Activated CD8-positive, alpha-beta memory T cell treated with anti-CD3 and anti-CD28 coated beads, Interleukin-2, amount 50 U/mL, for 48 hours (primary cell): ENCODE results near the gene AKAP6.
"Not testable (repeated sequence)": the region's sequence is repeated elsewhere in the genome, so short reads cannot be mapped to it uniquely, and the experiment has no call there.

ENCODE experiments used
- DNase-seq: peaks from one replicate; pipeline ENCODE4 v3.0.0-alpha.2; 2020

The AKAP6 gene

GRCh38 chr14:32450919-32451675 is 122.0 kb downstream of the AKAP6 start:
- DNase-seq: no peak

GRCh38 chr14:32453857-32454810 is 125.0 kb downstream of the AKAP6 start:
- no peak for DNase-seq

- DNase-seq: no peak
Measured at GRCh38 chr14:32457213-32457920, 128.3 kb downstream of the AKAP6 start.

GRCh38 chr14:32458720-32459119 is 129.6 kb downstream of the AKAP6 start:
- DNase-seq: no peak

GRCh38 chr14:32460267-32460666 is 131.2 kb downstream of the AKAP6 start:
- no peak for DNase-seq

GRCh38 chr14:32462553-32462952 is 133.5 kb downstream of the AKAP6 start:
- not testable (repeated sequence) for DNase-seq

GRCh38 chr14:32468955-32469354 is 139.9 kb downstream of the AKAP6 start:
- no peak for DNase-seq

- no peak for DNase-seq
Measured at GRCh38 chr14:32469388-32470160, 140.5 kb downstream of the AKAP6 start.

- no peak for DNase-seq
Measured at GRCh38 chr14:32470161-32470715, 141.1 kb downstream of the AKAP6 start.

- DNase-seq: no peak
Measured at GRCh38 chr14:32471181-32471580, 142.1 kb downstream of the AKAP6 start.

GRCh38 chr14:32472076-32472475 is 143.0 kb downstream of the AKAP6 start:
- DNase-seq: no peak

GRCh38 chr14:32472512-32473463 is 143.7 kb downstream of the AKAP6 start:
- DNase-seq: no peak

GRCh38 chr14:32473464-32473855 is 144.4 kb downstream of the AKAP6 start:
- DNase-seq: no peak

GRCh38 chr14:32474478-32475195 is 145.5 kb downstream of the AKAP6 start:
- DNase-seq: no peak

- no peak for DNase-seq
Measured at GRCh38 chr14:32476532-32476931, 147.4 kb downstream of the AKAP6 start.

- no peak for DNase-seq
Measured at GRCh38 chr14:32477396-32477795, 148.3 kb downstream of the AKAP6 start.

- DNase-seq: no peak
Measured at GRCh38 chr14:32478050-32478449, 149.0 kb downstream of the AKAP6 start.

GRCh38 chr14:32480337-32480736 is 151.2 kb downstream of the AKAP6 start:
- no peak for DNase-seq

- DNase-seq: no peak
Measured at GRCh38 chr14:32481707-32482106, 152.6 kb downstream of the AKAP6 start.

GRCh38 chr14:32491416-32492016 is 162.4 kb downstream of the AKAP6 start:
- no peak for DNase-seq
